GM21529 (cell line): Measurements from ENCODE around the gene NIPSNAP2.
"Not testable (repeated sequence)": the region's sequence is repeated elsewhere in the genome, so short reads cannot be mapped to it uniquely, and the experiment has no call there.

Experiments
- ATAC-seq: cut with Tn5 transposase; IDR thresholded peaks from one replicate; pipeline ENCODE4 v1.9.1; 2021; ENCODE audit not compliant: unreplicated experiment

The NIPSNAP2 gene

GRCh38 chr7:55975988-55976633 is 11.7 kb downstream of the NIPSNAP2 start:
- no peak for ATAC-seq

GRCh38 chr7:55977831-55978230 is 13.4 kb downstream of the NIPSNAP2 start:
- no peak for ATAC-seq

GRCh38 chr7:55980266-55980665 is 15.9 kb downstream of the NIPSNAP2 start:
- ATAC-seq = no peak

GRCh38 chr7:55983537-55983936 is 19.2 kb downstream of the NIPSNAP2 start:
- ATAC-seq = no peak

GRCh38 chr7:55992346-55992745 is 28.0 kb downstream of the NIPSNAP2 start:
- no peak for ATAC-seq

- ATAC-seq = no peak
Observed at GRCh38 chr7:55996856-55997500, 32.6 kb downstream of the NIPSNAP2 start.

- no peak for ATAC-seq
Observed at GRCh38 chr7:56003749-56004148, 39.4 kb downstream of the NIPSNAP2 start.

GRCh38 chr7:56007167-56007652 is 42.8 kb downstream of the NIPSNAP2 start:
- ATAC-seq = no peak

- no peak for ATAC-seq
Observed at GRCh38 chr7:56007891-56008290, 43.5 kb downstream of the NIPSNAP2 start.

- no peak for ATAC-seq
Observed at GRCh38 chr7:56009695-56010094, 45.3 kb downstream of the NIPSNAP2 start.

GRCh38 chr7:56017015-56017414 is 52.6 kb downstream of the NIPSNAP2 start:
- not testable (repeated sequence) for ATAC-seq

GRCh38 chr7:56019501-56019900 is 55.1 kb downstream of the NIPSNAP2 start:
- no peak for ATAC-seq

- ATAC-seq = no peak
Observed at GRCh38 chr7:56023500-56023899, 59.1 kb downstream of the NIPSNAP2 start.

- ATAC-seq = no peak
Observed at GRCh38 chr7:56026538-56026937, 62.2 kb downstream of the NIPSNAP2 start.

- ATAC-seq = no peak
Observed at GRCh38 chr7:56028942-56029630, 64.7 kb downstream of the NIPSNAP2 start.

GRCh38 chr7:56030340-56030739 is 66.0 kb downstream of the NIPSNAP2 start:
- ATAC-seq = no peak

- ATAC-seq = not testable (repeated sequence)
Observed at GRCh38 chr7:56031556-56031955, 67.2 kb downstream of the NIPSNAP2 start.

- not testable (repeated sequence) for ATAC-seq
Observed at GRCh38 chr7:56032578-56032977, 68.2 kb downstream of the NIPSNAP2 start.

GRCh38 chr7:56033671-56034432 is 69.5 kb downstream of the NIPSNAP2 start:
- peak; percentile 98 for ATAC-seq

GRCh38 chr7:56040730-56041129 is 76.3 kb downstream of the NIPSNAP2 start:
- no peak for ATAC-seq

- not testable (repeated sequence) for ATAC-seq
Observed at GRCh38 chr7:56045758-56046157, 81.4 kb downstream of the NIPSNAP2 start.
